Glutamatergic neuron (in vitro differentiated cells): ENCODE measurements around the gene PSME1. TPM values are rescaled to one million over a fixed set of nuclear protein-coding genes. Genes with fewer than 3 reads are reported as not detected.

Source experiments
- DNase-seq: peaks from one replicate; pipeline ENCODE4 v3.0.0; 2022
- H3K27ac Mint-ChIP-seq: one replicate; pipeline ENCODE4 v1.8.0; 2020; ENCODE audit warnings: mild to moderate bottlenecking, mixed read lengths, inconsistent platforms; ENCODE audit not compliant: unreplicated experiment
- H3K27me3 Mint-ChIP-seq: one replicate; pipeline ENCODE4 v1.8.0; 2020; ENCODE audit warnings: mild to moderate bottlenecking, moderate library complexity, mixed read lengths, inconsistent platforms; ENCODE audit not compliant: unreplicated experiment
- H3K36me3 Mint-ChIP-seq: one replicate; pipeline ENCODE4 v1.8.0; 2020; ENCODE audit warnings: mild to moderate bottlenecking, mixed read lengths, inconsistent platforms; ENCODE audit not compliant: unreplicated experiment
- H3K4me1 Mint-ChIP-seq: one replicate; pipeline ENCODE4 v1.8.0; 2020; ENCODE audit warnings: mild to moderate bottlenecking, low read depth, mixed read lengths, inconsistent platforms; ENCODE audit not compliant: unreplicated experiment
- H3K4me3 Mint-ChIP-seq: one replicate; pipeline ENCODE4 v1.8.0; 2020; ENCODE audit warnings: mild to moderate bottlenecking, mixed read lengths, inconsistent platforms; ENCODE audit not compliant: unreplicated experiment
- H3K9me3 Mint-ChIP-seq: one replicate; pipeline ENCODE4 v1.8.0; 2020; ENCODE audit warnings: mild to moderate bottlenecking, moderate library complexity, mixed read lengths, inconsistent platforms; ENCODE audit not compliant: unreplicated experiment
- CTCF ChIP-seq: fragments of 200-600 bp; sonication (generic); IDR thresholded peaks from one replicate; pipeline ENCODE4 v1.5.0; 2021; ENCODE audit not compliant: partially characterized antibody, unreplicated experiment
- total RNA-seq: library from RNA; stranded (reverse); fragmentation: NEBNext Ultra II Directional; extraction: Animal tissue kit (Norgen Biotek cat#: 25700); gene quantifications from one replicate; pipeline ENCODE4 v1.2.1, GENCODE V29; 2021; ENCODE audit not compliant: unreplicated experiment

The PSME1 gene
- total RNA-seq, 1 donor from 2014 or later, result 35.7 TPM

DNA sequence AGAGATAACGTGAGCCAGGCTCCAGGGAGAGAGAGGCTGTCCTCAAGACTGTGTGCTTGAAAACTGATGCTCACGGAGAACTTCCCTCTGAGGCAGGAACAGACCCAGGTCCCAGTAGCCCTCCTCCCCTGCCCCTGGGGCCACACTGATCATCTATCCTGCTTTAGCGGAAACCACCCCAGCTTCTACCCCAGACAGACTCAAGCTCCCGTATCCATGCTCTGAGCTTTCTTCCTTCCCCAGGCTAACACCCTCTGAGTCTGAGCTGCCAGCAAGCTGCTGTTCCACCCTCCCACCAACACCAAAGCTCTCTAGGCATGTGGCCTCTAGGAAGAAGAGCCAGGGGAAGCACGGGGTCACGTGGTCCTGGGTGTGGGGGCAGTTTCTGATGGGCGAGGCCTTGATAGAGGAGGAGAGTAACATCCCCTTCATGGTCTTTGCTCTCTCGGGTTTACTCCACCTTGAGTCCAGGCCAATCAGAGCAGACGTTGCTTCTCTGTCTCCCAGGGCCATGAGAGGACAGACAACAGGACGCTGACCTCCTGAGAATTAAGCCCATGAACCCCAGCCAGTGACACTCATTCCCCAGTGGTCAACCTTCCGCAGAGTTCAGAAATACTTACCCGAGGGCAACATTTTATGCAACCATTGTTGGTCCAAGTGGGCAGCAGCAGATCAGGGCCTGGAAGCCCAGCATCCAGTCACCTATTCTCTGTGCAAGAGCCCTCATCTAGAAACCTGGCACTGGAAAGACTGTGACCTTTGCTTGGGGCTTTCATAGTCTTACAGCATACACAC lies 40.5 kb upstream of the PSME1 start:
- peaks cover 19% of the 10 kb centered on the region for H3K4me1 Mint-ChIP-seq
- H3K4me3 Mint-ChIP-seq, result peak overlapping the region; percentile 100
- peaks cover 14% of the 10 kb centered on the region for H3K27me3 Mint-ChIP-seq
- H3K9me3 Mint-ChIP-seq, result peaks cover 12% of the 10 kb centered on the region
- no peaks in the 10 kb centered on the region for H3K36me3 Mint-ChIP-seq
- peak; percentile 78 for DNase-seq
- peak overlapping the region; percentile 98 for H3K27ac Mint-ChIP-seq
- TF ChIP-seq CTCF, result no peak

DNA sequence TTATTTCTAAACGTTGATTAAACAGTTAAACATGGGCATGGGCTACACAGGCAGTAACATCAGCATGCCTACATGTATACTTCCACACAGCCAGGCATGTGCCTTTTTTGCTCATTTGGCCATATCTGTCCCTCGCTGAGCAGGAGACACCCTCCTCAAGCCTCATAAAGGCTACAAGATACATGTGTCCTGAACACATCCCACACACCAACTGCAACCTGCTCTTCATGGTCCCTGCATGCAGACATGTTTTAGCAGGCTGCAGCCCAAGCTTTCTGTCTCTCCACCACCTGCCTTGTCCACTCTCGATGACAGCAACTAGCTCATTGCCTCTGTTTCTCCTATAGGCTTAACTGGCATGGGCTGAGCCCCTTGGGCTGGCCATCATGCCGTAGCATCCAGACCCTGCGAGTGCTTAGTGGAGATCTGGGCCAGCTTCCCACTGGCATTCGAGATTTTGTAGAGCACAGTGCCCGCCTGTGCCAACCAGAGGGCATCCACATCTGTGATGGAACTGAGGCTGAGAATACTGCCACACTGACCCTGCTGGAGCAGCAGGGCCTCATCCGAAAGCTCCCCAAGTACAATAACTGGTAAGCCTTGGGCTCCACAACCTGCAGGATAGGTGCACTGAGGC lies 39.3 kb upstream of the PSME1 start:
- Mint-ChIP-seq H3K27ac (peak overlapping the region; percentile 78), H3K4me3 (peak overlapping the region; percentile 53), H3K9me3 (peaks cover 12% of the 10 kb centered on the region), H3K36me3 (no peaks in the 10 kb centered on the region), H3K27me3 (peaks cover 14% of the 10 kb centered on the region), H3K4me1 (peaks cover 17% of the 10 kb centered on the region)
- DNase-seq, result no peak
- TF ChIP-seq CTCF, result no peak

GRCh38 chr14:24098229-24098926 lies 37.6 kb upstream of the PSME1 start:
- no peak overlapping the region for H3K4me3 Mint-ChIP-seq
- DNase-seq, result no peak
- H3K27ac Mint-ChIP-seq, result no peak overlapping the region
- H3K27me3 Mint-ChIP-seq, result peaks cover 10% of the 10 kb centered on the region
- TF ChIP-seq CTCF, result no peak
- peaks cover 4% of the 10 kb centered on the region for H3K36me3 Mint-ChIP-seq
- H3K9me3 Mint-ChIP-seq, result peaks cover 10% of the 10 kb centered on the region
- H3K4me1 Mint-ChIP-seq, result peaks cover 14% of the 10 kb centered on the region

- no peak for TF ChIP-seq CTCF
- peaks cover 7% of the 10 kb centered on the region for H3K36me3 Mint-ChIP-seq
- peaks cover 11% of the 10 kb centered on the region for H3K4me1 Mint-ChIP-seq
- H3K27ac Mint-ChIP-seq, result peak overlapping the region; percentile 55
- peaks cover 10% of the 10 kb centered on the region for H3K9me3 Mint-ChIP-seq
- peaks cover 7% of the 10 kb centered on the region for H3K27me3 Mint-ChIP-seq
- no peak for DNase-seq
- H3K4me3 Mint-ChIP-seq, result no peak overlapping the region
These were observed 36.8 kb upstream of the PSME1 start for GRCh38 chr14:24098927-24099813.
